Measurements from ENCODE around the gene UGT2A3. TPM values are rescaled to one million over a fixed set of nuclear protein-coding genes. Genes with fewer than 3 reads are reported as not detected.

The UGT2A3 gene
- total and polyA plus RNA-seq, 4 donors: 0.18 TPM; not detected in 3

GRCh38 chr4:68907788-68908700 is 43.6 kb downstream of the UGT2A3 start:
- no peak overlapping the region for H3K4me3 ChIP-seq
- no peaks in the 10 kb centered on the region for H3K36me3 ChIP-seq (ENCODE audit: control insufficient read depth in 4 of 4, insufficient read depth in 4 of 4, low read length in 4 of 4)
- H3K9ac ChIP-seq (ENCODE audit: insufficient read depth in 1 of 2, low read length in 2 of 2): no peak overlapping the region
- 60 to 74% methylated on average over 3 of the region's 3 CpGs for WGBS, 2 donors
- H3K27me3 ChIP-seq (ENCODE audit: control insufficient read depth in 3 of 3, insufficient read depth in 3 of 3, low read length in 2 of 3): no peaks in the 10 kb centered on the region
- peaks cover 0 to 34% (median 9%) of the 10 kb centered on the region in 5 donors for H3K4me1 ChIP-seq (ENCODE audit: control insufficient read depth in 5 of 5, insufficient read depth in 5 of 5, low read length in 5 of 5)
- TF ChIP-seq CTCF (IDR thresholded peaks at IDR 0.05; ENCODE audit: control extremely low read depth, extremely low read depth): no peak
- DNase-seq: peak in 1 of 3 donors; percentile 11
- no peak for ATAC-seq (ENCODE audit: insufficient read depth, low FRiP score)
- no peaks in the 10 kb centered on the region for H3K9me3 ChIP-seq (ENCODE audit: control insufficient read depth in 4 of 4, insufficient read depth in 3 of 4, low read length in 3 of 4)
- no peak overlapping the region for H3K27ac ChIP-seq (ENCODE audit: low read depth in 1 of 2, low read length in 1 of 2)

GRCh38 chr4:68907245-68907644 is 44.4 kb downstream of the UGT2A3 start:
- Histone ChIP-seq H3K9ac (ENCODE audit: insufficient read depth in 1 of 2, low read length in 2 of 2) (no peak overlapping the region), H3K4me1 (ENCODE audit: control insufficient read depth in 5 of 5, insufficient read depth in 5 of 5, low read length in 5 of 5) (peaks cover 0 to 34% (median 9%) of the 10 kb centered on the region in 5 donors), H3K4me3 (no peak overlapping the region), H3K27me3 (ENCODE audit: control insufficient read depth in 3 of 3, insufficient read depth in 3 of 3, low read length in 2 of 3) (no peaks in the 10 kb centered on the region), H3K36me3 (ENCODE audit: control insufficient read depth in 4 of 4, insufficient read depth in 4 of 4, low read length in 4 of 4) (no peaks in the 10 kb centered on the region), H3K9me3 (ENCODE audit: control insufficient read depth in 4 of 4, insufficient read depth in 3 of 4, low read length in 3 of 4) (no peaks in the 10 kb centered on the region), H3K27ac (ENCODE audit: low read depth in 1 of 2, low read length in 1 of 2) (no peak overlapping the region)
- DNase-seq (peak in 2 of 3 donors; percentile 18 to 30), ATAC-seq (ENCODE audit: insufficient read depth, low FRiP score) (no peak)
- TF ChIP-seq CTCF (IDR thresholded peaks at IDR 0.05; ENCODE audit: control extremely low read depth, extremely low read depth): no peak
- WGBS, 2 donors: 67 to 71% methylated on average over 3 of the region's 3 CpGs

GRCh38 chr4:68906780-68907137 is 44.8 kb downstream of the UGT2A3 start:
- ATAC-seq (ENCODE audit: insufficient read depth, low FRiP score) (no peak), DNase-seq (no peak)
- H3K9ac ChIP-seq (ENCODE audit: insufficient read depth in 1 of 2, low read length in 2 of 2): peak overlapping the region in 1 of 2 donors; percentile 9
- peaks cover 0 to 34% (median 9%) of the 10 kb centered on the region in 5 donors for H3K4me1 ChIP-seq (ENCODE audit: control insufficient read depth in 5 of 5, insufficient read depth in 5 of 5, low read length in 5 of 5)
- H3K9me3 ChIP-seq (ENCODE audit: control insufficient read depth in 4 of 4, insufficient read depth in 3 of 4, low read length in 3 of 4): no peaks in the 10 kb centered on the region
- TF ChIP-seq CTCF (IDR thresholded peaks at IDR 0.05; ENCODE audit: control extremely low read depth, extremely low read depth): no peak
- no peaks in the 10 kb centered on the region for H3K36me3 ChIP-seq (ENCODE audit: control insufficient read depth in 4 of 4, insufficient read depth in 4 of 4, low read length in 4 of 4)
- peak overlapping the region in 1 of 2 donors; percentile 60 for H3K27ac ChIP-seq (ENCODE audit: low read depth in 1 of 2, low read length in 1 of 2)
- 69 to 72% methylated on average over 10 of the region's 10 CpGs for WGBS, 2 donors
- no peak overlapping the region for H3K4me3 ChIP-seq
- H3K27me3 ChIP-seq (ENCODE audit: control insufficient read depth in 3 of 3, insufficient read depth in 3 of 3, low read length in 2 of 3): no peaks in the 10 kb centered on the region

All from lung (tissue), 12 donors.